Thyroid gland (tissue), 4 donors: ENCODE results near the gene FAM83E. TPM values are rescaled to one million over a fixed set of nuclear protein-coding genes. Genes with fewer than 3 reads are reported as not detected.

Source experiments
- DNase-seq, 2 donors: peaks; one replicate each; pipeline ENCODE4 v3.0.0-alpha.2; 2019
- H3K27ac ChIP-seq, 3 donors: fragments of 200-600 bp; sonication (generic); 1 replicate in 2 of 3; 2 replicates in 1 of 3; pipeline ENCODE4 v1.5.1; 2016 to 2019; ENCODE audit warnings: mild to moderate bottlenecking in 1 of 3, moderate library complexity in 1 of 3
- H3K27me3 ChIP-seq: fragments of 200-600 bp; sonication (generic); one replicate; pipeline ENCODE4 v1.5.1; 2019
- H3K36me3 ChIP-seq, 2 donors: fragments of 200-600 bp; sonication (generic); one replicate each; pipeline ENCODE4 v1.5.1; 2016 to 2019
- H3K4me1 ChIP-seq, 2 donors: fragments of 200-600 bp; sonication (generic); one replicate each; pipeline ENCODE4 v1.5.1; 2017 to 2019
- H3K4me3 ChIP-seq, 3 donors: fragments of 200-600 bp; sonication (generic); replicated peaks in 1 of 3; 1 replicate in 2 of 3; 2 replicates in 1 of 3; pipeline ENCODE4 v1.5.1; 2016; ENCODE audit warnings: mild to moderate bottlenecking in 1 of 3
- H3K9me3 ChIP-seq: fragments of 200-600 bp; sonication (generic); one replicate; pipeline ENCODE4 v1.5.1; 2017
- POLR2A ChIP-seq, 2 donors: fragments of 450-650 bp; IDR thresholded peaks; one replicate each; pipeline ENCODE4 v1.6.1; 2017; ENCODE audit warnings: antibody characterized with exemption in 2 of 2, mild to moderate bottlenecking in 2 of 2, moderate library complexity in 1 of 2
- WGBS, 2 donors: methylation state at CpG; one replicate each; pipeline ENCODE4 v1.1.5; 2017; 5-methylcytosine and 5-hydroxymethylcytosine counted together
- intact Hi-C: fragments of 100-400 bp; cut with DNase I; formaldehyde crosslinking; loops from one replicate; pipeline ENCODE4 v1.15.1; 2023
- total RNA-seq, 4 donors: library from RNA; depleted of rRNA; stranded (reverse); fragments of >200 nt; gene quantifications; one replicate each; pipeline ENCODE4 v1.2.3, GENCODE V29; 2016
- TF ChIP-seq, protein P1 (sequence below), 6 experiments: fragments of 200-600 bp in 3 of 6; fragments of 450-650 bp in 3 of 6; sonication (generic) in 3 of 6; IDR thresholded peaks; one replicate each; pipeline ENCODE4 v1.5.1; 2016 to 2019; ENCODE audit warnings: antibody characterized with exemption in 6 of 6, mild to moderate bottlenecking in 2 of 6, inconsistent platforms in 1 of 6, moderate library complexity in 1 of 6

FAM83E gene
- total RNA-seq, 4 donors from 2014 or later: not detected

DNA sequence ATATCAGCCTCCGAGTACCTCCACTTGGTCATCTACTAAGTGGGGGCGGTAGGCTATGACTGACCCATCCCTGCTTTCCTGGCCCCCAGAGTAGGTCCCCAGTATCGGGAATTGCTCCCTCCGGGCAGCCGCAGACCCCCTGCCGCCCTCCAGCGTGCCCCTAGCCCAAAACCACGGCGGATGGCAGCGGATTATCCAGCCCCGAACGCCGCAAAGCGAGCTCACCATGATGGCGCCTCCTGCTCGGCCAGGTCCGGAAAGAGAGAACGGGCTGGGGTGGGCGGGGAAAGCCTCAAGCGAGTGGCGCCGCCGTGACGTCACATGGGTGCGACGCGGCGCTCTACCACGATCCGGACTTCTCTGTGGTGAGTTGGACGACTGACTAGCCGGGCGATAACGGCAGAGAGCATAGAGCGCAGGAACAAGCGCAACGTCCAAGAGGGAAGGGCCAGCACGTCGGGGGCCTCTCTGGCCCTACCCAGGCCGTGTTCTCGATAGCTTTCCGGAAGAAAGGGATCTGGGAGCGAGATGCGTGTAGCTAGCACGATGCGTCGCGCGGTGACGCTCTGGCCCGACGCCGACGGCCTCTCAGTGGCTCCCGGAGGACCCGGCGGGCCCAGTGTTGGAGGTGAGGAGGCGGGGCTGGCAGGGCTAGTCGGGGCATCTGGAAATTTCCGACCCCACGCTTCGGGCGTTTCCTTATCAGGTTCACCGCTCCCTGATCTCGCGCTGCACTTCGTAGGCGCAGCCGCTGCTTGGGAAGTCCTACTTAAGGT lies 4.2 kb upstream of the FAM83E start, which contains the start of the genes RPL18 and SPHK2:
Gene RPL18, minus strand, starts transcription at position 263 of the 776 bp plus-strand sequence. Its CDS starts 35 bp downstream, at position 228.
Gene SPHK2, plus strand, starts transcription at position 591 of the 776 bp plus-strand sequence. CDS start 1,009 bp downstream, outside the sequence.
- no peaks in the 10 kb centered on the region for H3K27me3 ChIP-seq
- H3K36me3 ChIP-seq: peaks cover 25 to 26% of the 10 kb centered on the region in 2 donors
- intact Hi-C loops: no loop called here
- peak; percentile 98 to 99 for DNase-seq
- peak within 1 kb of the TSS; percentile 58 to 88 (median 81) for H3K4me3 ChIP-seq
- no peaks in the 10 kb centered on the region for H3K9me3 ChIP-seq
- 0 to 1% methylated on average over 8 to 63 of the region's 69 CpGs for whole genome bisulfite sequencing, 2 donors
- peak within 1 kb of the TSS; percentile 91 to 99 (median 97) for H3K27ac ChIP-seq
- TF ChIP-seq, protein P1, sequence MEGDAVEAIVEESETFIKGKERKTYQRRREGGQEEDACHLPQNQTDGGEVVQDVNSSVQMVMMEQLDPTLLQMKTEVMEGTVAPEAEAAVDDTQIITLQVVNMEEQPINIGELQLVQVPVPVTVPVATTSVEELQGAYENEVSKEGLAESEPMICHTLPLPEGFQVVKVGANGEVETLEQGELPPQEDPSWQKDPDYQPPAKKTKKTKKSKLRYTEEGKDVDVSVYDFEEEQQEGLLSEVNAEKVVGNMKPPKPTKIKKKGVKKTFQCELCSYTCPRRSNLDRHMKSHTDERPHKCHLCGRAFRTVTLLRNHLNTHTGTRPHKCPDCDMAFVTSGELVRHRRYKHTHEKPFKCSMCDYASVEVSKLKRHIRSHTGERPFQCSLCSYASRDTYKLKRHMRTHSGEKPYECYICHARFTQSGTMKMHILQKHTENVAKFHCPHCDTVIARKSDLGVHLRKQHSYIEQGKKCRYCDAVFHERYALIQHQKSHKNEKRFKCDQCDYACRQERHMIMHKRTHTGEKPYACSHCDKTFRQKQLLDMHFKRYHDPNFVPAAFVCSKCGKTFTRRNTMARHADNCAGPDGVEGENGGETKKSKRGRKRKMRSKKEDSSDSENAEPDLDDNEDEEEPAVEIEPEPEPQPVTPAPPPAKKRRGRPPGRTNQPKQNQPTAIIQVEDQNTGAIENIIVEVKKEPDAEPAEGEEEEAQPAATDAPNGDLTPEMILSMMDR (IDR thresholded peaks at IDR 0.05): no peak
- peak in 1 of 2 donors; percentile 84 for TF ChIP-seq POLR2A (IDR thresholded peaks at IDR 0.05)
- peaks cover 21 to 35% of the 10 kb centered on the region in 2 donors for H3K4me1 ChIP-seq

DNA sequence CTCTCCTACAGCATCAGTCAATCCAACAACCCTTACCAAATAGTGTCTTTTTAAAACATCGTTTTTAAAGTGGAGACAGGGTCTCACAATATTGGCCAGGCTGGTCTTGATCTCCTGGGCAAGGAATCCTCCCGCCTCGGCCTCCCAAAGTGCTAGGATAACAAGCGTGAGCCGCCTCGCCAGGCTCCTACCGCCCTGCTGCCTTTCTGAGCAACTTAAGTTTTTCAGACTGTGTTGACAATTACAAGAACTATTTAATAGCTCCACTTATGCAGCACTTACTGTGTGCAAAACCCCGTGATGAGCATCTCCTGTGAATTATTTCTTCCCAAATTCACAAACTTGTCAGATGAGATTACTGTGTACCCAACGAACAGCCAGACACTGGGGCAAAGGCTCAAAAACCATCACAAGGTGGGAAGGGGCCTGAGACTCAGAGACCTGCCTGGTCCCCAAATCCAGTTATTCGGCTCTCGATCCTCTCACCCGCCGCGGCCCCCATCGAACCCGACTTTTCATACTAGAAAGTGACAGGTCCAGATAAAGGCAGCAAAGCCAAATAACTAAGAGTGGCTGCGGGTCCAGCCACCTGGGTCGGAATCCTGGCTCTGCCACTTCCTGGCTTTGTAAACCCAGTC lies 3.5 kb upstream of the FAM83E start:
- peaks cover 17 to 30% of the 10 kb centered on the region in 2 donors for H3K4me1 ChIP-seq
- intact Hi-C loops: no loop called here
- peak in 1 of 2 donors; percentile 16 for DNase-seq

DNA sequence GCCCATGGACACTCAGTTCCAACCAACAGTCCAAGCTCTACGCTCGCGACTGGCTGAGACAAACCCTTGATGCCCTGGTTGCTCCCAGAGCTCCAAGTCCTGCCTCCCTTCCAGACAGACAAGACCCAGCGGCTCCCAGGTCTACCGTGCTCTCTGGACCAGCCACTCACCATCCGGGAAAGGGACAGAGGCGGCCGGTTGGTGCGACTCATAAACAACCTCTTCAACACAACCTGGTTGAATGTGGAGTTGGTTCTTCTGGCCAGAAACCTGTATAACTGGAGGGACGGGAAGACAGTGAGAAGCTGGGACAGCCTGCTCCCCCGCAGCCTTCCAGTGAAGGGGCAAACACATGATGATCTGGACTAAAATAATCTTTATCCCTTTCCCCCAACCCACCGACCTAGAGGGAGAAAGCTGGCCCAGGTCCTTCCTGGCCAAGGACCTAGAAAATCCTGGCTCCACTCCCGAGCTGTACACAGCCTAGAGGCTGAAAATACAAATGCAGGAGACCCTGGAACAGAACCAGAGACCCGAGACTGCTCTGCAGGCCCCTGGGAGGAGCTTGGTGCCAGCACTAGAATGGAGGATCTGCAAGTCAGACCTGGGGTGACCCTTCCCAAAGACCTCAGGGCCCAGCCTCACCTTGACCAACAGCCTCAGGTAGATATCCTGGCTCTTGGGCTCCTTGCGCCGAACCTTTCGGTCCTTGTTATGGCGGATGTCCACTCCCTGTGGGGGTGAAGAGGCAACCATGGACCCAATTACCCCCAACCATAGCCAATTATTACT lies 2.5 kb upstream of the FAM83E start:
- Histone ChIP-seq H3K4me1 (peaks cover 15 to 27% of the 10 kb centered on the region in 2 donors), H3K9me3 (no peaks in the 10 kb centered on the region), H3K27me3 (no peaks in the 10 kb centered on the region), H3K36me3 (peaks cover 25 to 26% of the 10 kb centered on the region in 2 donors), H3K4me3 (peak overlapping the region in 1 of 3 donors; percentile 58), H3K27ac (peak overlapping the region in 1 of 3 donors; percentile 82)
- 63 to 67% methylated on average over 16 to 18 of the region's 18 CpGs for WGBS, 2 donors
- no peak for TF ChIP-seq POLR2A (IDR thresholded peaks at IDR 0.05)
- TF ChIP-seq, protein P1 (IDR thresholded peaks at IDR 0.05): no peak
- peak in 1 of 2 donors; percentile 18 for DNase-seq
- intact Hi-C loops: no loop called here

More for the DNA sequence above, 3.5 kb upstream of the FAM83E start:
- TF ChIP-seq, protein P1 (IDR thresholded peaks at IDR 0.05): no peak
- no peak for TF ChIP-seq POLR2A (IDR thresholded peaks at IDR 0.05)
- Histone ChIP-seq H3K9me3 (no peaks in the 10 kb centered on the region), H3K4me3 (peak overlapping the region; percentile 58 to 88 (median 81)), H3K27ac (peak overlapping the region; percentile 80 to 91 (median 82)), H3K27me3 (no peaks in the 10 kb centered on the region), H3K36me3 (peaks cover 25 to 26% of the 10 kb centered on the region in 2 donors)
- 2% methylated on average over 11 to 16 of the region's 18 CpGs for WGBS, 2 donors

DNA sequence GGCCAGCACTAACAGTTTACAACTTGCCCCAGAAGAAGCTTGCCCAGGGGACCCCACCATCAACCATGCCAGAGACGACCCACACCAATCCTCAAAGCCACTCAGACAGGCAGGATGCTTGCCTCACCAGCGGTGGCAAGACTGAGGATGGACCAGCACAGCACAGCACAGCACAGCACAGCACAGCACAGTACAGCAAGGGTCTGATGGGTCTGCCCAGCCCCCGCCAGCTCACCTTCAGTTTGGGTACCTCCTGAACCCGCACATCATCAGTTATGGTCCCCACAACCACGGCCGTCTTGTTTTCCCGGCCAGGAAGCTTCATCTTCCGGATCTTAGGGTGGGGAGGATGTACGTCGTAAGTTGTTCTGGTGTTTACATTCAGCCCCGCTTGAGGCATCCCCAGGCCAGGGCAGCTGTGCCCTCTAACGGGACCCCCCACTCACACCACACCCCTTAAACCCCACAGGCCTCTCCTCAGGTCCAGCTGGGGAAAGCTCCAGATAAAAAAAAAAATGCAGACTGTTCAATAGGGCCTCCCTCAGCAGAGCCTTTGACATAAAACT lies 1.7 kb upstream of the FAM83E start:
- Histone ChIP-seq H3K4me3 (no peak overlapping the region), H3K9me3 (no peaks in the 10 kb centered on the region), H3K36me3 (peaks cover 25 to 26% of the 10 kb centered on the region in 2 donors), H3K4me1 (peaks cover 15 to 27% of the 10 kb centered on the region in 2 donors), H3K27ac (no peak overlapping the region), H3K27me3 (no peaks in the 10 kb centered on the region)
- TF ChIP-seq, protein P1 (IDR thresholded peaks at IDR 0.05): no peak
- no peak for TF ChIP-seq POLR2A (IDR thresholded peaks at IDR 0.05)
- WGBS, 2 donors: 80 to 87% methylated on average over 10 to 12 of the region's 12 CpGs
- no peak for DNase-seq
- intact Hi-C loops: no loop called here
